ENCODE data around the gene WNT10A.

WNT10A gene

GRCh38 chr2:218894880-218895157 lies 14.2 kb downstream of the WNT10A start:
- no peak for TF ChIP-seq CTCF (IDR thresholded peaks at IDR 0.05)

DNA sequence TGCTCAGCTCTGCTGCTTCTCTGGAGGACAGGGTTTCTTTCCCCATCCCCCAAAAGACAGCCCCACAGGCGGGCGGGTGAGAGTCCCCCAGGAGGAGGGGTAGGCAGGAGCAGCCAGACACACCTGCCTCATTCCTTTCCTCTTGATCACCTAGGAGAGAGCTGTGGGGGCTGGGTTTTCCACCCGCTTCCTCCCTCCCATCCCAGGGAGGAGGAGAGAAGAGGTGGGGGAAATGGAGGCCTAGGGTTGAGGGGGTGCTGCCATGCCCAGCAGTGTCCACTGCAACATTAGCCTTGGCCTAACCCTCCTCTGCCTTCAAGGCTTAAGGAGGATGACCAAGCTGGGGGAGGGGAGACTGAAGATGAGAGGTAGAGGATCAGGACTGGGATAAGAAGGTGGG lies 14.7 kb downstream of the WNT10A start:
- TF ChIP-seq CTCF (IDR thresholded peaks at IDR 0.05), result no peak

- TF ChIP-seq CTCF (IDR thresholded peaks at IDR 0.05), result no peak
These were observed 15.3 kb downstream of the WNT10A start for GRCh38 chr2:218895759-218896500.

DNA sequence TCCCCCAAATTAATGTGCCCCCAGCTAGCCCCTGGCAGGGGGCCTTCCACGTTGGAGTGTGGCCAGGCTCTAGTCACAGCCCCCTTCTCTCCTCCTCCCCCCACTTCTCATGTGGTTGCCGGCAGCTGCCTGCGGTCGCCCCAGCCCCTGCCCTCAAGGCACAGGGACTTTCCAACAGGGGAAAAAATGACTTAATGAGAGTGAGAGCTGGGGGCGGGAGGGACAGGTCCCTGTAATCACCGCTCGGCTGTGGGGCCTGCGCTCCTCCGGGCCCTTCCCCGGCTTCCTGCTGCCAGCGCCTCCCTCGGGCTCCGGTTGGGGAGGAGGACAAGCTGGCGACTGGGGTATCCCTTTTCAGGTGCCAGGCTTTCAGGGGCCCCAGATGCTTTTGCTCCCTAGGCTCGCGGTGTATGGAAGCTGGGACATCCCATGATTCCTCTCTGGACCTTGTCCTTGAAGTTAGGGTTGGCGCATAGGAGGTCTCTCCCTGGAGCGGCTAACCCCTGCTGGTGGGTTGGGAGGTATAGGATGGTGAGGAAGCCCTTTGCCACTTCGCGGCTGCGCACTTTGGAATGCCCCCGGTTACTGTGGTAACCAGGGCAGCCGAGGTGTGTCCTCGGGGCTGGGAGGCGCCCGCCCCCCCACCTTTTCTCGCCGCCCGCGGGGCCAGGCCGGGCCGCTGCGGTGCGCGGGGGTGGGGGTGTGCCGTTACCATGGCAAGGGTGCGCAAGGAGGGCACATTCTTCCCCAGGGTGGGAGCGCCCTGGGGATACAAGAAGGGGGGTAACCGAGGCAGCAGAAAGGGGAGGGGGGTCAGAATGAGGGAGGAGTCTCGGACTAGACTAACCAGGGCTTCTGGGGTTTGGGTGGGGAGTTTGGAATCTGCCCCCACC lies 16.1 kb downstream of the WNT10A start:
- no peak for TF ChIP-seq CTCF (IDR thresholded peaks at IDR 0.05)

- TF ChIP-seq CTCF (IDR thresholded peaks at IDR 0.05), result no peak
These were observed 16.9 kb downstream of the WNT10A start for GRCh38 chr2:218897394-218898108.

GRCh38 chr2:218898109-218898878 lies 17.6 kb downstream of the WNT10A start:
- peak; percentile 95 for TF ChIP-seq CTCF (IDR thresholded peaks at IDR 0.05)

DNA sequence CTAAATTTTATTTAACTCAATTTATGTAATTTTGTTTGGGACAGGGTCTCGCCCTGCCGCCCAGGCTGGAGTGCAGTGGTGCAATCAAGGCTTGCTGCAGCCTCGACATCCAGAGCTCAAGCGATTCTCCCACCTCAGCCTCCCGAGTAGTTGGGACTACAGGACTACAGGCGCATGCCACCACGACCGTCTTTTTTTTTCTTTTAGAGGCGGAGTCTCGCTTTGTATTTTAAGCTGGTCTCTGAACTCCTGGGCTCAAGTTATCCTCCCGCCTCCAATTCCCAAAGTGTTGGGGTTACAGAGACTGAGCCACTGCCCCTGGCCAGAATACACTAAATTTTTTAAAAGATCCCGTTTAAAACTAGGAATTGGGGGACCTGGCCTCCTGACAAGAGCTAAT lies 18.5 kb downstream of the WNT10A start:
- no peak for TF ChIP-seq CTCF (IDR thresholded peaks at IDR 0.05)

Measured in LNCAP (cell line).